Uterus (tissue), 2 donors: ENCODE data around the gene SLC27A1.
A peak's percentile ranks its signal among the peaks of the same experiment; 100 is the strongest.

Experiments used
- CTCF ChIP-seq, 4 experiments: fragments of 200-600 bp in 2 of 4; fragments of 450-650 bp in 2 of 4; sonication (generic) in 2 of 4; IDR thresholded peaks; one replicate each; pipeline ENCODE4 v1.5.1; 2016 to 2019; ENCODE audit warnings: antibody characterized with exemption in 4 of 4, mild to moderate bottlenecking in 2 of 4, moderate library complexity in 1 of 4
- POLR2A ChIP-seq, 2 donors: fragments of 450-650 bp; IDR thresholded peaks; one replicate each; pipeline ENCODE4 v1.6.1; 2016; ENCODE audit warnings: antibody characterized with exemption in 2 of 2, mild to moderate bottlenecking in 1 of 2, moderate library complexity in 1 of 2

GRCh38 chr19:17470068-17470841 is at the start of gene SLC27A1:
- peak in 1 of 4 experiments; percentile 8 for TF ChIP-seq CTCF (IDR thresholded peaks at IDR 0.05)
- peak in 1 of 2 donors; percentile 58 for TF ChIP-seq POLR2A (IDR thresholded peaks at IDR 0.05)
